Measurements from ENCODE around the gene STAMBPL1.
"Not testable (repeated sequence)": the region's sequence is repeated elsewhere in the genome, so short reads cannot be mapped to it uniquely, and the experiment has no call there.

Gene STAMBPL1

GRCh38 chr10:88920986-88921593 lies 41.0 kb downstream of the STAMBPL1 start:
- Histone ChIP-seq H3K4me1 (ENCODE audit: insufficient read depth, insufficient read length) (no peaks in the 10 kb centered on the region), H3K9me3 (ENCODE audit: insufficient read depth, low read length) (no peaks in the 10 kb centered on the region), H3K27me3 (ENCODE audit: insufficient read depth, insufficient read length) (no peaks in the 10 kb centered on the region), H3K36me3 (ENCODE audit: insufficient read depth, insufficient read length, low read length) (no peaks in the 10 kb centered on the region), H3K9ac (ENCODE audit: insufficient read length, low read depth) (no peak overlapping the region), H3K4me3 (ENCODE audit: insufficient read length, low read depth) (no peak overlapping the region)
- no peak for DNase-seq (ENCODE audit: low read depth, low spot score)
- TF ChIP-seq YY1 (IDR thresholded peaks at IDR 0.05; ENCODE audit: insufficient read depth, insufficient read length) (no peak), ZNF274 (IDR thresholded peaks at IDR 0.05; ENCODE audit: low read depth, low read length) (no peak)

DNA sequence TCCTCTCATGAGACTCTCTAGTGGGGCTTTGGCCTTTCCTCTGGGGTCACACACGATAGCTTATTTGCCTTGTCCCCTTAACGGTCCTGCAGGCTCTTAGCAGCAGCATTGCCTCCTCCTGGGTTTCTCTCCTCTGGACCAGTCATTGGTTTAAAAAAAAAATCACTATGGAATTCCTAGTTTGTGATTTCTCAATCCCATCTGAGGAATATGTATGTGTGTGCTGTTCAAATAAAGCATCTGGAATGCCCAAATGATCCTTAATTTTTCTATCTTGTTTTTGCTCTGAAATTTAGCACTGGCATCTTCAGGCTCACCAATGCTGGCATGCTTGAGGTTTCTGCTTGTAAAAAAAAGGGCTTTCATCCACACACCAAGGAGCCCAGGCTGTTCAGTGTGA lies 42.0 kb downstream of the STAMBPL1 start:
- TF ChIP-seq YY1 (IDR thresholded peaks at IDR 0.05; ENCODE audit: insufficient read depth, insufficient read length) = no peak
- no peak for TF ChIP-seq ZNF274 (IDR thresholded peaks at IDR 0.05; ENCODE audit: low read depth, low read length)
- TF ChIP-seq SUZ12 (IDR thresholded peaks at IDR 0.05; ENCODE audit: extremely low read depth, insufficient read depth, insufficient read length) = no peak
- Histone ChIP-seq H3K27me3 (ENCODE audit: insufficient read depth, insufficient read length) (no peaks in the 10 kb centered on the region), H3K36me3 (ENCODE audit: insufficient read depth, insufficient read length, low read length) (no peaks in the 10 kb centered on the region), H3K9me3 (ENCODE audit: insufficient read depth, low read length) (no peaks in the 10 kb centered on the region), H3K4me3 (ENCODE audit: insufficient read length, low read depth) (no peak overlapping the region), H3K4me1 (ENCODE audit: insufficient read depth, insufficient read length) (no peaks in the 10 kb centered on the region), H3K9ac (ENCODE audit: insufficient read length, low read depth) (no peak overlapping the region)
- no peak for DNase-seq (ENCODE audit: low read depth, low spot score)

DNA sequence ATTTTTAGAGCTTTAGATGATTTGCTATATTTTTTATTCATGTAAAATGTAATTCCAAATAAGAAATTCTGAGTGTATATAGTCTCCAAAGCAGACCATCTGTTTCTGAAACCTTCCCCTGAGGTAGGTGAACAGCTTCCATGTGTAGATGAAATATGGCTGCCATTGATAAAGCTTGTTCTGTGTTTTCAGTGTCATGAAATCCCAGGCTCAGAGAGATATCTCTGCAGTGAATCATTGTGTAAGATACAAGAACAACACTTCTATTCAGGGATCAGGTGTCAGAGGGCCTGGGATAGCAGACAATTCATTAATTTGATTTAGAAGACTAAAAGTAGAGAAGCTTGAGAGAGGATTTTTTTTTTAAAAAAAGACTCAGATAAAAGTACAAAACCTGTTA lies 43.5 kb downstream of the STAMBPL1 start:
- Histone ChIP-seq H3K36me3 (ENCODE audit: insufficient read depth, insufficient read length, low read length) (no peaks in the 10 kb centered on the region), H3K9ac (ENCODE audit: insufficient read length, low read depth) (no peak overlapping the region), H3K27me3 (ENCODE audit: insufficient read depth, insufficient read length) (no peaks in the 10 kb centered on the region), H3K9me3 (ENCODE audit: insufficient read depth, low read length) (no peaks in the 10 kb centered on the region), H3K4me3 (ENCODE audit: insufficient read length, low read depth) (no peak overlapping the region), H3K4me1 (ENCODE audit: insufficient read depth, insufficient read length) (no peaks in the 10 kb centered on the region)
- no peak for DNase-seq (ENCODE audit: low read depth, low spot score)
- TF ChIP-seq ZNF274 (IDR thresholded peaks at IDR 0.05; ENCODE audit: low read depth, low read length) (no peak), YY1 (IDR thresholded peaks at IDR 0.05; ENCODE audit: insufficient read depth, insufficient read length) (no peak)

DNA sequence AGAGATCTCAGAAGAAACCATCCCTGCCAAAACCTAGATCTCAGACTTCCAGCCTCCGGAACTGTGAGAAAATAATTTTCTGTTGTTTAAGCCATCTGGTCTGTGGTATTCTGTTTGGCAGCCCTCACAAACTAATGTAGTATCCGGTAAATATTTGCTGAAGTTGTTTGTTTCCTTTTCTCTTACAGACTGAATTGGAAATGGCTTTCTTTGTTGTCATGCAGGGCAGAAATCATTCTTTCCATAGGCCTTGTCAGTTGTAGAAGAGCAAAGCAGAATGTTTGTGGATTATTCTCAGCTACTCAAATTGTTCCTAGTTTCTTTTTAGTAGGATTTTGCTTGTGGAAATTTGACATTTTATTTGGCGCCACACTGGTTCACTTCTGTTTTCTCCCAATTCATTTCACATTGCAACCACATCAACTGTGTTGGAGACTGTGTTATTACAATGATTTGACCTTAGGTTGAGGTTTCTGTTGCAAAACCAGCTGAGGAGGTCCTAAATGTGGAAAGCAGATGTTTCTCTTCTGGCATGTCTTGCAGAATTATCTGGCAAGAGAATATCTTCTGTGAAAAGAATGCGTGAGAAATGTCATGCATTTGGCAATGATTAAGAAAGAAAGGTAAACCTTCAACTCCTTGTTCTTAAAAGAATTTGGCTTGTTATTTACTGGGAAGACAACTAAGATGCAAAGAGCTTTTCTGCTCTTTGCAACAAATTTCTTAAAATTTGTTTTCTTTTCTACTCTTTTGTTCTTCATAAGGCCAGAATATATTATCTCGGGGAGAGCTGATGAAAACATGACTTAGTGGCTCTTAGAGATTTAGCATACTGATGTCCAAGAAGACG lies 46.7 kb downstream of the STAMBPL1 start:
- H3K27me3 ChIP-seq (ENCODE audit: insufficient read depth, insufficient read length) = no peaks in the 10 kb centered on the region
- no peak for DNase-seq (ENCODE audit: low read depth, low spot score)
- no peak overlapping the region for H3K4me3 ChIP-seq (ENCODE audit: insufficient read length, low read depth)
- no peak overlapping the region for H3K9ac ChIP-seq (ENCODE audit: insufficient read length, low read depth)
- no peaks in the 10 kb centered on the region for H3K36me3 ChIP-seq (ENCODE audit: insufficient read depth, insufficient read length, low read length)
- no peak for TF ChIP-seq YY1 (IDR thresholded peaks at IDR 0.05; ENCODE audit: insufficient read depth, insufficient read length)
- TF ChIP-seq SUZ12 (IDR thresholded peaks at IDR 0.05; ENCODE audit: extremely low read depth, insufficient read depth, insufficient read length) = no peak
- TF ChIP-seq ZNF274 (IDR thresholded peaks at IDR 0.05; ENCODE audit: low read depth, low read length) = no peak
- H3K4me1 ChIP-seq (ENCODE audit: insufficient read depth, insufficient read length) = no peaks in the 10 kb centered on the region
- no peaks in the 10 kb centered on the region for H3K9me3 ChIP-seq (ENCODE audit: insufficient read depth, low read length)

GRCh38 chr10:88927416-88927690 lies 47.3 kb downstream of the STAMBPL1 start:
- DNase-seq (ENCODE audit: low read depth, low spot score) = no peak
- Histone ChIP-seq H3K9me3 (ENCODE audit: insufficient read depth, low read length) (no peaks in the 10 kb centered on the region), H3K36me3 (ENCODE audit: insufficient read depth, insufficient read length, low read length) (no peaks in the 10 kb centered on the region), H3K4me1 (ENCODE audit: insufficient read depth, insufficient read length) (no peaks in the 10 kb centered on the region), H3K9ac (ENCODE audit: insufficient read length, low read depth) (no peak overlapping the region), H3K27me3 (ENCODE audit: insufficient read depth, insufficient read length) (no peaks in the 10 kb centered on the region), H3K4me3 (ENCODE audit: insufficient read length, low read depth) (no peak overlapping the region)
- TF ChIP-seq YY1 (IDR thresholded peaks at IDR 0.05; ENCODE audit: insufficient read depth, insufficient read length) (no peak), SUZ12 (IDR thresholded peaks at IDR 0.05; ENCODE audit: extremely low read depth, insufficient read depth, insufficient read length) (no peak), ZNF274 (IDR thresholded peaks at IDR 0.05; ENCODE audit: low read depth, low read length) (no peak)

DNA sequence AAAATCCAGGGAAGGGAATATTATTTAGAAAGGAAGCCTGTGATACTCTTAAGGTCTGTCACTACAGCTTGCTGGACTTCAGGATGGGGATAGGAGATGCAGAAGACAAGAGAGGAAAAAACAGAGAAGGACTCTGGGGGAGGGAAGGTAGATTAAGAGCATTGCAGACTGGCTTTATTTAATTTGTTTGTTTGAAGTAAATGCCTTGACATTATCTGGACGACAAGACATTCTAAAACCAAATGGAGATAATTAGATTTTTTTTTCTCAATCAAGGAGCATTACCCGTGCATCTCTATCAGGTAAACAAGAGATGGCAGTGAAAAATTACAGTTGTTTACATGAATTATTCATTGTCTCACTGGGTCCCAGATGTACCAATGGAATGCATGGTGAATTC lies 48.2 kb downstream of the STAMBPL1 start:
- TF ChIP-seq SUZ12 (IDR thresholded peaks at IDR 0.05; ENCODE audit: extremely low read depth, insufficient read depth, insufficient read length) (no peak), YY1 (IDR thresholded peaks at IDR 0.05; ENCODE audit: insufficient read depth, insufficient read length) (no peak), ZNF274 (IDR thresholded peaks at IDR 0.05; ENCODE audit: low read depth, low read length) (no peak)
- Histone ChIP-seq H3K9me3 (ENCODE audit: insufficient read depth, low read length) (no peaks in the 10 kb centered on the region), H3K9ac (ENCODE audit: insufficient read length, low read depth) (no peak overlapping the region), H3K36me3 (ENCODE audit: insufficient read depth, insufficient read length, low read length) (no peaks in the 10 kb centered on the region), H3K4me3 (ENCODE audit: insufficient read length, low read depth) (no peak overlapping the region), H3K4me1 (ENCODE audit: insufficient read depth, insufficient read length) (no peaks in the 10 kb centered on the region), H3K27me3 (ENCODE audit: insufficient read depth, insufficient read length) (no peaks in the 10 kb centered on the region)
- no peak for DNase-seq (ENCODE audit: low read depth, low spot score)

- no peak for DNase-seq (ENCODE audit: low read depth, low spot score)
- H3K9me3 ChIP-seq (ENCODE audit: insufficient read depth, low read length) = no peaks in the 10 kb centered on the region
- no peak overlapping the region for H3K4me3 ChIP-seq (ENCODE audit: insufficient read length, low read depth)
- H3K27me3 ChIP-seq (ENCODE audit: insufficient read depth, insufficient read length) = no peaks in the 10 kb centered on the region
- H3K36me3 ChIP-seq (ENCODE audit: insufficient read depth, insufficient read length, low read length) = no peaks in the 10 kb centered on the region
- TF ChIP-seq YY1 (IDR thresholded peaks at IDR 0.05; ENCODE audit: insufficient read depth, insufficient read length) = no peak
- TF ChIP-seq ZNF274 (IDR thresholded peaks at IDR 0.05; ENCODE audit: low read depth, low read length) = no peak
- no peak for TF ChIP-seq SUZ12 (IDR thresholded peaks at IDR 0.05; ENCODE audit: extremely low read depth, insufficient read depth, insufficient read length)
- H3K4me1 ChIP-seq (ENCODE audit: insufficient read depth, insufficient read length) = no peaks in the 10 kb centered on the region
- H3K9ac ChIP-seq (ENCODE audit: insufficient read length, low read depth) = no peak overlapping the region
Measured at GRCh38 chr10:88931548-88931947, 51.5 kb downstream of the STAMBPL1 start.

DNA sequence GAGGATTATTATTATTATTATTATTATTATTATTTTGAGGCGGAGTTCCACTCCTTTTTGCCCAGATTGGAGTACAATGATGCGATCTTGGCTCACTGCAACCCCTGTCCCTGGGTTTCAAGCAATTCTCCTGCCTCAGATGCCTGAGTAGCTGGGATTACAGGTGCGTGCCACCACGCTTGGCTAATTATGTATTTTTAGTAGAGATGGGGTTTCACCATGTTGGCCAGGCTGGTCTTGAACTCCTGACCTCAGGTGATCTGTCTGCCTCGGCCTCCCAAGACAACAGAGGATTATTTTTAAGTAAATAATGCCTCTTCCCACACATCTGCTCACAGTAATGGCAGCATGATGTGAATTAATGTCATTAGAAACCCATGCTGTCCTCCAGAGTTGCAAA lies 52.0 kb downstream of the STAMBPL1 start:
- not testable (repeated sequence) for H3K9me3 ChIP-seq (ENCODE audit: insufficient read depth, low read length); H3K4me1 ChIP-seq (ENCODE audit: insufficient read depth, insufficient read length); H3K27me3 ChIP-seq (ENCODE audit: insufficient read depth, insufficient read length); H3K36me3 ChIP-seq (ENCODE audit: insufficient read depth, insufficient read length, low read length); DNase-seq (ENCODE audit: low read depth, low spot score); H3K9ac ChIP-seq (ENCODE audit: insufficient read length, low read depth); H3K4me3 ChIP-seq (ENCODE audit: insufficient read length, low read depth)

Measured in NT2/D1 (cell line).